HG02642 (cell line): Measurements from ENCODE around the gene WNT7B.

Experiments used
- ATAC-seq: cut with Tn5 transposase; IDR thresholded peaks from one replicate; pipeline ENCODE4 v1.9.1; 2021; ENCODE audit warnings: mild to moderate bottlenecking; ENCODE audit not compliant: unreplicated experiment, poor library complexity

The WNT7B gene

GRCh38 chr22:45961679-45962433 is 15.1 kb downstream of the WNT7B start:
- ATAC-seq: no peak

DNA sequence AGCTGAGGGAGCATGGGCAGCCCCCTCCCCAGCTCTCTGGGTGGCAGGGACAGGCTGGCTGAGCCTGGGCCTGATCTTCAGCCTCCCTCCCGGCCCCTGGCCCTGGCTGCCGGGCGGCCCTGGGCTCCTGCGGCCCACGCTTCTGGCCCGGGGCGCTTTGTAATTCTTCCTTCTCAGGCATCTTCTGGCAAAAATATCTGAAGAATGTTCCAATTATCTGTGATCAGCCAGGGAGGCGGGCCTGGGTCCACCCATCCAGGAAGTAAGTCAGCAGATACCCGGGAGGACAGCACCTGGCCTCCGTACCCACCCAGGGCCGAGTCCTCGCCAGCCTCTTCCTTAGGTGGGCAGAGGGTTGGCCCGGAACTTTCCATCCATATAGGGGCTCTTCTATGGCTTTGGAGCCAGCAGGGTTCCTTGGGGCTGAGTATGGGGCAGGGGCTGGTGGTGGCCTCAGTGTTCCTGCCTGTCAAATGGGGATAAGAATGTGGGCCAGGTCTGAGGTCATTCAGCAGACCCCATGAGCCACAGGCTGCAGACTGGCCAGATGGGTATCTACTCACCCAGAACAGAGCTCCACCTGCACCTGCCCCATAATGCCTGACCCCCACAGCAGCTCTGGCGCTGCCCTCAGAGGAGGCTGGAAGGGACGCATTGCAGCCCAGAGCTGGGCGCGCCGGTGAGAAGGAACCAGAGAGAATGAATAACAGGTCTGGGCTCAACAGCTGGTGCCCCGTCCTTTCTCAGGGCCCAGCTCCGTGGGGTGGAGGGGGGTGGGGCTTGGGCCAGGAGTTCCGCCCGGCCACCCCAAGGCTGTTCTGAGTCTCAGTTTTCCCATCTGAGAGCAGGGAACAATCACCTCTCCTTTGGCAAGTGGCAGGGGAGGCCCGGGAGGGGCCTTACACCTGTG is 16.2 kb downstream of the WNT7B start:
- ATAC-seq: no peak

DNA sequence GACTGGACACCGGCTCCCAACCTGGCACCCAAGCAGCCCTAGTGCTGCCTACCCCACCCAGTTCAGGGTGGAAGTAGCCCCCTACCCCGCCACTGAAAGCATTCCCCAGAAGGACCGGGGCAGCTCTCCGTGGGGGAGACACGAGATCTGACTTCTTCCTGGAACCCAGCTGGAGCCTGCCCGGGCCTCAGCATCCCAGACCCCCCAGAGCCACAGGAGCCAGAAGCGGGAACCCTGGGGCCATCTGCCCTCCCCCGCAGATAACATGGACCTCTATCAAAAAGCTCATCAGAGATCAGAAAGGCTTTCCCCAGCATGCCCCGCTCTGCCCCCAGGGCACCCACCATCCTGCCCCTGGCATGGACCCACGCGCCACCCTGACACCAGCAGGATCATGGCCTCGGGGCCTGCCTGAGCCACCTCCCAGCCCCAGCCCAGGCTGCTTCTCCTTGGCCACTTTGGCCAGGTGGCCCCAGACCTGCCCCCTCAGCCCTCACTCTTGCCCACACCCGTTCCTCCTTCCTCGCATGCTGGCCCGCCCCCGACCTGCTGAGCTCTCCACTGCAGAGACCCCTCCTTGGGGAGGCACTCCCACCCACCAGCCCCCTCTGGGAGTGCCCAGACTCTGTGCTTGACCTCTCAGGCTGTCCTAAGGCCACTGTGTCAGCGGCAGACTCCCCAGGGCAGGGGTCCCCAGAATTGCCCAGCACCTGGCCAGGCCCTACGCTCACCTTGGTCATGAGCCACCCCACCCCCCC is 17.1 kb downstream of the WNT7B start:
- ATAC-seq: no peak

DNA sequence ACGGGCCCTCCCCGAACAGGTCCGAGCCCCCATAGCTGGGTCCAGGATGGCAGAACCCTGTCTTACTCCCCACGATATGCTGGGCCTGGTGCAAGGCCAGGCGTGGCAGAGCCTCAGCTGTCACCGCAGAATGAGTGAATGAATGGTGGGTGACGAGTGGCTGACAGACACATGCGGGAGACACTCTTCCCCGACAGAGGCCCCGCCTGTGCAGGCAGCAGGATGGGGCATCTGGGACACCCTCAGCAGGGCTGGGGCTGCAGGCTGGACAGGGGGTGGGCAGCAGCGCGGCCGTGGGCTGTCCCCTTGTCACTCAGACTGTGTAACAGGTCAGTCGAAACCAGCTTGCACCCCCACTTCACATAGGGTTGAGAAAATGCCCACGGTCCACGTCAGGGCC is 18.0 kb downstream of the WNT7B start:
- ATAC-seq: no peak

DNA sequence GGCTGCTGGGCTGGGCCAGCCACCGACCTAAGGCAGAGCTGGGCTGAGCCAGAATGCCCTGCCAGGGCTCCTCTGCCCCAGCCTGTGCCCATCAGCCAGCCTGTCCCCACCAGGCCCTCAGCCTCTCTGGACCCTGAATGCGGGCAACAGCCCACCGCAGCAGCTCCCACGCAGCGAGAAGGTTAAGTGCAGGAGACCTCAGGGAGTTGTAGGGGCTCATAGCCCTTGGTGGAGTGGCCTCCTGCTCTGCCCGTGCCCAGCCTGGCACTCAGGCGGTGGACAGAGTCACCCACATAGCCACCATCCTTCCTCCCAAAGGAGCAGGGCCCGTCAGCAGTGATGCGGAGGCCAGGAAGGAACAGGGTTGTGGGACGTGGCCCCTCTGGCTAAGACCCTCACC is 19.1 kb downstream of the WNT7B start:
- no peak for ATAC-seq

DNA sequence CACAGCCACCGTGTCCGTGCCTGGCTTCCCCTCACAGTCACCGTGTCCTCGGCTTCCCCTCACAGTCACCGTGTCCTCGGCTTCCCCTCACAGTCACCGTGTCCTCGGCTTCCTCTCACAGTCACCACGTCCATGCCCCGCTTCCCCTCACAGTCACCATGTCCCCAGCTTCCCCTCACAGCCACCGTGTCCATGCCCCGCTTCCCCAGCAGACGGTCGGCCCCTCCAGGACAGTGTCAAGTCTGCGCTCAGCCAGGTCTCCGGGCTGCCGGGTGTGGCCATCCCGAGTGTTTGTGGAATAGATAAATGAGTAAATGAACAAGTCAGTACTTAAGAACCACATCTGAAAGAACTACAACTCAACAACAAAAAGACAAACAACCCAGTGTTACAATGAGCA is 23.8 kb downstream of the WNT7B start:
- no peak for ATAC-seq

- ATAC-seq: no peak
These were observed 24.4 kb downstream of the WNT7B start for GRCh38 chr22:45952553-45952952.

- ATAC-seq: no peak
These were observed 24.8 kb downstream of the WNT7B start for GRCh38 chr22:45952151-45952550.

- no peak for ATAC-seq
These were observed 27.1 kb downstream of the WNT7B start for GRCh38 chr22:45949891-45950290.

DNA sequence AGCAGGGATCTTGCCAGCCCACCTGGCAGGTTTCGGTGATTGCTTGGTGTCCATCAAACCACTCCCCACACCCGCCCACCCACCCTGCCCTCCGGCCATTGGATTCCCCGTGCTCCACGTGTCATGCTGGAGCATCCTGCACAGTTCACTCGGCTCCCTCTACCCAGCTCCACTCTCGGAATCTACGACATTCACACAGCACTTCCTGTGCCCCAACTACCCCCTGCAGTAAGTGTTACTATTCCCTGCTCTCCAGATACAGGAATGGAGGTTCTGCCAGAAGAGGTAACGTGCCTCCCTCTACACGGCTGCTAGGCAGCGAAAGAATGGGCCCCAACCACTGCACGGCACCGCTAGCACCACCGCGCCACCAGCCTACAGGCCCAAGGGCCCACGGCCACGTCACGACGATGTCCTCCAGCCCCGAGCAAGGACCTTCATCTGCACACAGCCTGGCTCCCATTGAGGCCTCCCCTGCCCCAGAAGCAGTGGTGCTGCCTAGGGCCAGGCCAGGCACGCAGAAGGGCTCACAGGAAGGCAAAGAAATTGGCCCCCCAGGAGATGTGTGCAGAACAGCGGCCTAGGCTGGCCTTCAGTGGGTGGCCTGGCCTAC is 27.6 kb downstream of the WNT7B start:
- ATAC-seq: no peak

- no peak for ATAC-seq
These were observed 28.8 kb downstream of the WNT7B start for GRCh38 chr22:45948081-45948648.

GRCh38 chr22:45946805-45947600 is 30.0 kb downstream of the WNT7B start:
- no peak for ATAC-seq

- no peak for ATAC-seq
These were observed 31.3 kb downstream of the WNT7B start for GRCh38 chr22:45945621-45946106.

DNA sequence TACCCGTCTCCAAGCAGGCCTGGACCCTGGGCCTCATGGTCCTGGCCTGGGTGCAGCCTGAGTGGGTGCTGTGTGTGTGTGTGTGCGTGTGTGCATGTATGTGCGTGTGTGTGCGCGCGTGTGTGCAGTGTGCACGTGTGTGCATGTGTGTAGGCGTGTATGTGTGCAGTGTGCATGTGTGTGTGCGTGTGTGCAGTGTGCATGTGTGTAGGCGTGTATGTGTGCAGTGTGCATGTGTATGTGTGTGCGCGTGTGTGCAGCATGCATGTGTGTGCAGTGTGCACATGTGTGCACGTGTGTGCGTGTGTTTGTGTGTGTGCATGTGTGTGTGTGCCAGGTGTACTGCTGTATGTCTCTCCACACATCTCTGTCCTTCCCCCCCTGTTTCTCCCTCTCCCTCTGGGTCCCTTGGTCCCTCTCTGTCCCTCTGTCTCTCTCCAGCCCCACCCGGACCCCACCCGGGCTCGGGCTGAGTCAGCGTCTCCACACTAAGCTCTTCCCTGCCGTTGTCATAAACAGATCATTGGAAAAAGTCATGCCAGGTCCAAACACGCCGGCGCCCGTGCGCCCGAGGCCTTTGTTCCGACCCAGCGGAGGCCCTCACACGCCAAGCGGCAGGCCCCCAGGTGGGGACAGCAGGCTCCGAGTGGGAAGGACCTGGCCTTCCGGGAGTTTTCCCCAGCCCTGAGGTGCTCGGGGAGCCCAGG is 34.0 kb downstream of the WNT7B start:
- no peak for ATAC-seq

DNA sequence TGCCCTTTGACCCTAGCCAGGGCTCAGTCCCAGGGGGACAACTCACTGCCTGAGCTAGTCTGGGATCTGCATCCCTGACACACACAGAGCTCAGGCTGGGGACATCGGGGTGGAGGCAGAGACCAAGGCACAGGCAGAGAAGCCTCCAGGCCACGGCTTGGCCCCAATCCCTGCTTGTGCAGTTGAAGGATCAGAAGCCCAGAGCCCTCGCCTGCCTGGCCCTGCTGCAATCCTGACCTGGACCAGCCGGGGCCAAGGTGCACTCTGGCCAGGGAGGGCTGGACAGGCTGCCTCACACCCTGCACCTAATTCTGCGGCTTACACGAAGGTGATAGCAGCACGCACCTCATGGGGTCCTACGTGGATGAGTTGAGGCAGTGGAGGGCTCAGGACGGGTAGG is 34.6 kb downstream of the WNT7B start:
- no peak for ATAC-seq

DNA sequence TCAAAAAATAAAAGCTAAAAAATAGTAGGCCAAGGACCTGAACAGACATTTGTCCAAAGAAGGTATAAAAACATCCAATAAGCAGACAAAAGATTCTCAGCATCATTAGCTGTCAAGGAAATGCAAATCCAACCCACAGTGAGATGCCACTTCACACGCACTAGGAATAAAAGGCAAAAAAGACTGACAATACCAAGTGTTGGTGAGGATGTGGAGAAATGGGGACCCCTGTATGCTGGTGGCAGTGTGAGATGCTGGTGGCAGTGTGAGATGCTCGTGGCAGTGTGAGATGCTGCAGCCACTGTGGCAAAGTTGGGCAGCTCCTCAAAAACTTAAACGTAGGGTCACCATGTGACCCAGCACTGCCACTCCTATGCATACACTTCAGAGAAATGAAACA is 38.0 kb downstream of the WNT7B start:
- ATAC-seq: no peak

- no peak for ATAC-seq
These were observed 39.0 kb downstream of the WNT7B start for GRCh38 chr22:45937960-45938359.

GRCh38 chr22:45935573-45935972 is 41.4 kb downstream of the WNT7B start:
- ATAC-seq: no peak
